HUDEP-2 (cell line): ENCODE data around the gene LYPD1.

ENCODE experiments used
- DNase-seq, 76 experiments: peaks; one replicate each; lab custom pipeline; 2025; ENCODE audit not compliant: unreplicated experiment in 76 of 76; lab: John Stamatoyannopoulos, UW

Gene LYPD1

DNA sequence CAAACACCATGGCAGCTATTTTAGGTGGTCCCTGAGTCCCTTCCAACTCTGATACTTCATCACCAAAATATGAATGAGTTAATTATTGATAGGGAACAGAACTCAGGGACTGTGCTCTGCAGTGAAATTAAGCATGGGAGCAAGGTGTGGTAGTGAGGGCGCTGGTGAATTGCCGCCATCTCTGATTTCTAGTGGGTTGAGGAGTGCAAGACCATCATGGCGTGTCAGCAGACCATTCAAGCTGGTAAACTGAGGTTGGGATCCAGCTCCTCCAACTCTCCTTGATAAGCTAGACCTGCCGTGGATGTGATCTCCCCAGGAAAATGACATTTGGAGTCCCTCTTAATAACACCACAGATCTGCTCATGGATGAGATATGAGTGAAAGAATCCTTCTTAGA is 70.4 kb downstream of the LYPD1 start:
- DNase-seq, result no peak

DNA sequence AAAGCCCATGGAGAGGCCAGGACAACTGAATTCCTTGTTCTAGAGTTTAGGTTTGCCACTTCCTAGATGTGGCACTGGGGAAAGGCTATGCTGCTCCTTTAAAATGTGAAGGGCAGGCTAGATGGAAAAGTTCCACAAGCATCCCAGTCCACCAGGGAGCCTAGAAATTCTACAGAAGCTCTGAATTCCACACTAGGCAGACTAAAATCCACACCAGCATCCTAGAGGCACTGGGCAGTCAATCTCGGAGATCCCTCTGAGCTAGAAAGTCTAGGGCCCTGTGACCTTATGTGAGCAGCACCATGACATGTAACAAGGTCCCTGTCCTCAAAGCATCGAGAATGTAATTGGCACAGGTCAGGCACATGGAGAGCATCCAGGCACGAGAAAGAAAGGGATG is 71.5 kb downstream of the LYPD1 start:
- DNase-seq, result no peak

DNA sequence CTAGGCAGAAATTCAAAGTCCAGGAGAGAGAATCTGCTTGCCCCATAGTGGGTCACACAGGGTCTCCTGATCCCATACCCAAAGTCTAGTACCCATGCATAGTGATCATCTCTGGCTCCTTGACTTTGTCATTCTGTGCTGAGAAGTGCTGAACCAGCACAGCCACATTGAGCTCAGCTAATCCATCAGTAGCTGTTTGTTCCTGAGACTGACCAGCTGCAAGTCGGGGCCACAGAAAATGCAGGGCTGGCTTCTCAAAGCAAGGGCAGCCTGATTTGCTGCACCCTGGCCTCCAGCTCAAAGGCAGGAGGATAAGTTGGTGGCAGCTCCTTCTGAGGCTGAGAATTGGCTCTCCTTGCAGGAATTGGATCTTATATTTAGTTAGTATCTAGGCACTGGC is 72.2 kb downstream of the LYPD1 start:
- no peak for DNase-seq

DNA sequence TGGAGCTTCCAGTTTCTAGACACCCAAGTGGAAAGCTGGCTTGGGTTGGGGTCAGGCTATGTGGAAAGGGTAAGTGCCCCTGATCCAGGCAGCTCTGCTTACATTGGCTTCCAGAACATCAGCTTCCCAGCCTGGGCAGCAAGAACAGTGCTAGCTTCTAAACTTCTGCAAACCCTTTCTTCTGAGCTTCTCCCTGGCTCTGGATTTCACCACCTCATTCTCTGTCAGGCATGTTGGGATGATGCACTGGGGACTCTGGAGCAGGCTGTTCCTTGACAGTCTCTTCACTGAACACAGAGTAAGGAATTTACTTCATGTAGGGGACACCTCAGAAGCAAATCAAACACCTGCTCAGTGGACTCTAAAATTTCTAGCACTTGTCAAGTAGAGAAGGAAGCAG is 72.8 kb downstream of the LYPD1 start:
- no peak for DNase-seq

DNA sequence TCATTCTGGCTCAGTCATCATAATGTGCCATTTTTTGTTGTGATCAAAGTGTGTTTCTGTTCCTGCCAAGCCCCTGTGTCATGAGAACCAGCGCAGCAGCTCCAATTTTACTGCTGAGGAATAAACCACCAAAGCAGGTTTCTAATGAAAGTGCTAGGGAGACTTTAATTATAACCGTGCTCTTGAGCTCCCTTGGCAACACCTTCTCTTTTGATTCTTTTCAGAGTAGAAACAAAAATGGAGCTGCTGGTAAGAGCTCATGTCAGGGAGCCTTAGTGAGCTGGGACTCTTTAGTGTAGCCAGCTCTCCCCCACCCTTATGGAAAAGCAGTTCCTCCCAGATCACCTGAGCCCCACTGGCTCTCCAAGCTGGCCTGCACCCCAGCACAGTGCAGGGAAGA is 74.3 kb downstream of the LYPD1 start:
- DNase-seq, result no peak

DNA sequence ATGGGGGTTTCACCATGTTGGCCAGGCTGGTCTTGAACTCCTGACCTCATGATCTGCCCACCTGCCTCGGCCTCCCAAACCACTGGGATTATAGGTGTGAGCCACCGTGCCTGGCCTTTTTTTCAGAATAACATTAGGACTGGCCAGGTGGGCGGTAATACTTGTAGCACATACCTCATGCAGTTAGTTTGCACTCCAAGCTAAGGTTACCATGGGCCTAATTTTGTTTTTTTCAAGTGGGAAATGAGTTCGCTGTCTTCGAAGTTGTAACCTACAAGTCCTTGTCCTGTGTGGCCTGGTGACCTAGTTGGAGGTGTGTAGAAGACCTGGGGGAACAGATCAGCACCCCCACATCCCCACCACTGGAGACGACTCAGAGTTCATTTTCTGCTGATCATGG is 74.8 kb downstream of the LYPD1 start:
- no peak for DNase-seq
